ENCODE data around the gene GSG1L2.

GRCh38 chr17:9828296-9829295 is 6.7 kb upstream of the GSG1L2 start:
- no peak for TF ChIP-seq CTCF (IDR thresholded peaks at IDR 0.05)
- TF ChIP-seq POLR2A (IDR thresholded peaks at IDR 0.05) = no peak
